Lower leg skin (tissue), 3 donors: Measurements from ENCODE around the gene SCG2.

Source experiments
- CTCF ChIP-seq, 3 donors: fragments of 450-650 bp; IDR thresholded peaks; one replicate each; pipeline ENCODE4 v1.5.1; 2016; ENCODE audit warnings: antibody characterized with exemption in 3 of 3, mild to moderate bottlenecking in 3 of 3, moderate library complexity in 2 of 3
- POLR2A ChIP-seq, 2 donors: fragments of 450-650 bp; IDR thresholded peaks; one replicate each; pipeline ENCODE4 v1.6.1; 2016 to 2017; ENCODE audit warnings: antibody characterized with exemption in 2 of 2, mild to moderate bottlenecking in 1 of 2, moderate library complexity in 1 of 2

GRCh38 chr2:223604231-223604630 is 2.1 kb upstream of the SCG2 start:
- no peak for TF ChIP-seq CTCF (IDR thresholded peaks at IDR 0.05)
- no peak for TF ChIP-seq POLR2A (IDR thresholded peaks at IDR 0.05)
